ENCODE measurements around the gene NKPD1.
A peak's percentile ranks its signal among the peaks of the same experiment; 100 is the strongest.

Gene NKPD1

GRCh38 chr19:45164577-45165335 lies 4.0 kb upstream of the NKPD1 start:
- peak; percentile 40; the same call in 1 of the 2 replicates for TF ChIP-seq MAX (IDR thresholded peaks at IDR 0.05)
- TF ChIP-seq RAD21 (IDR thresholded peaks at IDR 0.05; ENCODE audit: low read depth) = 0 out of 2 replicates have a peak, but pooled peaks have one; percentile 2
- TF ChIP-seq EP300 (IDR thresholded peaks at IDR 0.05; ENCODE audit: borderline replicate concordance) = no peak
- TF ChIP-seq FOXM1 (IDR thresholded peaks at IDR 0.05; ENCODE audit: borderline replicate concordance, low read depth) = no peak

DNA sequence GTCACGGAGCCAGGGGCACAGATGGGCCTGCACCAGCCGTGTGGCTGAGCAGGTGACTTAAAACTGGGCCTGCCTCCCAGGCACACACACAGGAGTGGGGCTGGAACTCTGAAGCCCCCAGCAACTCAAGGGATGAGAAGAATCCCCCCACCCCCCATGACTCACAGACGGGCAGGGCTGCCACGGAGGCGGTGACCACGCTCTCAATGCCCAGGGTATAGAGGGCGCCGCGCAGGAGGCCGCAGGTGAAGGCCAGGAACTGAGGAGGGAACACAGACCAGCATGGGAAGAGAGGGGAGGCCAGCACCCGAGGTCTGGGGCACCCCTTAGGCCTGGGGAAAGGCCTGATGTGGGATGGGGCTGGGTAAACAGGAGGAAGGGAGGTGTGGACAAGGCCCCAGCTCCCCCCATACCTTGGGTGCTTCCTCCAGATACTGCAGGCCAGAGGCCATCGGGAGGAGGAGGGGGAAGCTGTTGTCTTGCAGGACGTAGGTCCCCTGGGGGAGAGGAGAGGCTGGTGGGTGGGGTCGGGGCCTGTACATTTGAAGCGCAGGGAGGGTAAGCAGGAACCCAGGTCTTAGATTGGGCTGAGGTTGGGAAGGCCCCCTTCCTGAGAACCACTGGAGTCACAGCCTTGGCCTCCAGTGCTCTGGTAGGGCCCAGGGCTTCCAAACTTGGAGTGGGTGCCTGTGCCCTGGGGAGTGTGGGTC lies 3.1 kb upstream of the NKPD1 start:
- TF ChIP-seq EP300 (IDR thresholded peaks at IDR 0.05; ENCODE audit: borderline replicate concordance) (no peak), EGR1 (IDR thresholded peaks at IDR 0.05) (no peak), ZBTB7A (IDR thresholded peaks at IDR 0.05; ENCODE audit: low read depth) (no peak), TEAD4 (IDR thresholded peaks at IDR 0.05) (no peak), CREB1 (IDR thresholded peaks at IDR 0.05; ENCODE audit: low read depth) (no peak), REST (IDR thresholded peaks at IDR 0.05; ENCODE audit: low read depth) (no peak), FOXM1 (IDR thresholded peaks at IDR 0.05; ENCODE audit: borderline replicate concordance, low read depth) (no peak), YY1 (IDR thresholded peaks at IDR 0.05; ENCODE audit: low read depth) (no peak), TAF1 (IDR thresholded peaks at IDR 0.05; ENCODE audit: low read depth) (no peak), RAD21 (IDR thresholded peaks at IDR 0.05; ENCODE audit: low read depth) (no peak)

DNA sequence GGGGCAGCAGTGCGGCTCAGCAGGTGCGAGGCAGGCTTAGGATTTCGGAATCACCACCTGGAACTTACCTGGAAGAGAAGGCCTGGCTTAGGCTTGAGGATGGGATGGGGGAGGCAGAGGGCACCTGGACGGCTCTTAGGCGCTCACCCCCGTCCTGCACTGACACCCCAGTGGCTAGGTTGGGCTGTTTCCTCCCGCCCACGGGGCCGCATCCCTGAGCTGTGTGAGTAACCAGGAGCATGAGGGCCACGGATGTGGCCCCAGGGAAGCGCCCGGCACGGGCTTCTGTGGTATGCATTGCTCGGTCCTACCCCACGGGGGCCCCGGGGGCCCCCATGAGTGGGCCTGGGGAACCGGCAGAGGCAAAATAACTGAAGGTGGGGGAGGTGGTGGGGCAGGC lies 2.4 kb upstream of the NKPD1 start:
- TF ChIP-seq CEBPB (IDR thresholded peaks at IDR 0.05) = no peak
- no peak for TF ChIP-seq YY1 (IDR thresholded peaks at IDR 0.05; ENCODE audit: low read depth)
- no peak for TF ChIP-seq EP300 (IDR thresholded peaks at IDR 0.05; ENCODE audit: borderline replicate concordance)
- TF ChIP-seq RAD21 (IDR thresholded peaks at IDR 0.05; ENCODE audit: low read depth) = no peak
- no peak for TF ChIP-seq MAX (IDR thresholded peaks at IDR 0.05)
- TF ChIP-seq TEAD4 (IDR thresholded peaks at IDR 0.05) = no peak
- no peak for TF ChIP-seq TAF1 (IDR thresholded peaks at IDR 0.05; ENCODE audit: low read depth)
- no peak for TF ChIP-seq EGR1 (IDR thresholded peaks at IDR 0.05)
- no peak for TF ChIP-seq CREB1 (IDR thresholded peaks at IDR 0.05; ENCODE audit: low read depth)
- no peak for TF ChIP-seq NFIC (IDR thresholded peaks at IDR 0.05)
- no peak for TF ChIP-seq REST (IDR thresholded peaks at IDR 0.05; ENCODE audit: low read depth)
- no peak for TF ChIP-seq TCF12 (IDR thresholded peaks at IDR 0.05; ENCODE audit: low read depth)
- no peak for TF ChIP-seq ZBTB7A (IDR thresholded peaks at IDR 0.05; ENCODE audit: low read depth)
- no peak for TF ChIP-seq USF1 (IDR thresholded peaks at IDR 0.05)
- no peak for TF ChIP-seq FOXM1 (IDR thresholded peaks at IDR 0.05; ENCODE audit: borderline replicate concordance, low read depth)

GRCh38 chr19:45162608-45163143 lies 1.9 kb upstream of the NKPD1 start:
- no peak for TF ChIP-seq CEBPB (IDR thresholded peaks at IDR 0.05)
- TF ChIP-seq REST (IDR thresholded peaks at IDR 0.05; ENCODE audit: low read depth) = no peak
- TF ChIP-seq TCF12 (IDR thresholded peaks at IDR 0.05; ENCODE audit: low read depth) = no peak
- no peak for TF ChIP-seq RAD21 (IDR thresholded peaks at IDR 0.05; ENCODE audit: low read depth)
